RWPE1 (cell line): ENCODE data around the gene LRRC30.

Experiments used
- CTCF ChIA-PET: fragments of 350-600 bp; sonication (Branson Sonifier 250); formaldehyde crosslinking; extraction: SDS; loops from one replicate; lab custom pipeline; 2021; lab: Yijun Ruan, JAX
- POLR2A ChIA-PET: fragments of 400-600 bp; formaldehyde crosslinking; extraction: SDS; loops from one replicate; lab custom pipeline; 2020; ENCODE audit warnings: antibody characterized with exemption; ENCODE audit not compliant: low non-redundant PET; lab: Yijun Ruan, JAX
- DNase-seq: peaks from one replicate; pipeline ENCODE4 v3.0.0; 2012; ENCODE audit warnings: low spot score
- H3K27ac ChIP-seq: fragments of 450-650 bp; 2 replicates; pipeline ENCODE4 v1.5.1; 2017
- TF ChIP-seq, protein P1 (sequence below): fragments of 450-650 bp; conservative IDR thresholded peaks from 2 replicates; pipeline ENCODE4 v1.5.1; 2017; ENCODE audit warnings: low read depth, mild to moderate bottlenecking

LRRC30 gene

DNA sequence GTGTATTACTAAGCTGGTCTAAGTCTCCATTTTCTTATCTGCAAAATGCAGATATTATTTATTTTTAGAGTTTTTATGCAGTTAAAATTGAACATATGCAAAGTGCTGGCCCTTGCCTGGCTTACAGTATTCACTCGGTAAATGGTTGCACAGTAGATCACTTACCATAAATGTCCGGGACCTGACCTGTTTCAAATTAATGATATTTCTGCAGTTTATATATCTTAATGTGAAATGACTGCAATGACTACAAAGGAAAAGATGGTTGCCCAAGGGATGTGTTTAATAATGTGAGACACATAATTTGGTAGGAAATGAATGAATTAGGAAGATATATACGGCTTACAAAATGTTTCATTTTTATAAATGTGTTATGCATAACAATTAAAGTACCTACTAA is 37.1 kb downstream of the LRRC30 start:
- CTCF ChIA-PET, result no interaction called here
- TF ChIP-seq, protein P1, sequence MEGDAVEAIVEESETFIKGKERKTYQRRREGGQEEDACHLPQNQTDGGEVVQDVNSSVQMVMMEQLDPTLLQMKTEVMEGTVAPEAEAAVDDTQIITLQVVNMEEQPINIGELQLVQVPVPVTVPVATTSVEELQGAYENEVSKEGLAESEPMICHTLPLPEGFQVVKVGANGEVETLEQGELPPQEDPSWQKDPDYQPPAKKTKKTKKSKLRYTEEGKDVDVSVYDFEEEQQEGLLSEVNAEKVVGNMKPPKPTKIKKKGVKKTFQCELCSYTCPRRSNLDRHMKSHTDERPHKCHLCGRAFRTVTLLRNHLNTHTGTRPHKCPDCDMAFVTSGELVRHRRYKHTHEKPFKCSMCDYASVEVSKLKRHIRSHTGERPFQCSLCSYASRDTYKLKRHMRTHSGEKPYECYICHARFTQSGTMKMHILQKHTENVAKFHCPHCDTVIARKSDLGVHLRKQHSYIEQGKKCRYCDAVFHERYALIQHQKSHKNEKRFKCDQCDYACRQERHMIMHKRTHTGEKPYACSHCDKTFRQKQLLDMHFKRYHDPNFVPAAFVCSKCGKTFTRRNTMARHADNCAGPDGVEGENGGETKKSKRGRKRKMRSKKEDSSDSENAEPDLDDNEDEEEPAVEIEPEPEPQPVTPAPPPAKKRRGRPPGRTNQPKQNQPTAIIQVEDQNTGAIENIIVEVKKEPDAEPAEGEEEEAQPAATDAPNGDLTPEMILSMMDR, result no peak
- no peak overlapping the region for H3K27ac ChIP-seq
- DNase-seq, result no peak
- POLR2A ChIA-PET, result no interaction called here

DNA sequence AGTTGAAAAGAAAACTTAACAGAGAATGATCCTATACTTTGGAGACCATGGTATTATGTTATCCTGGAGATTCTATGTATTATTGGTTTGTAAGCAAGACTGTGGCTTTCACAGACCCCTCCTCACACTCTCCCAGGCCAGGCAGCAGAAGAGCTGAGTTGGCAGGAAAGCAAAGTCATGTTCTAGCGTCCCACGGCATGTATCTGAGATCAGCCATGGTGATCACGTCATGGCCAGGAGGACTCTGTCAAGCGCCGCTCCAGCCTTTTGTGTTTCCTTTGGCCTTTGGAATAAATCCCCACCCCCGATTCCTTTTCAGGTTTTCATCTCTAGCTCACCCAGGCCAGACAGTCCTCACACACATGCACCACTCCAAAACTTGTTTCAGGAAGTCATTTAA is 39.1 kb downstream of the LRRC30 start:
- no peak for DNase-seq
- TF ChIP-seq, protein P1, result no peak
- ChIA-PET POLR2A (no interaction called here), CTCF (interaction anchor here (0.7 kb wide), 1 partner anchor 1413 kb away, joined by 3 read pairs; no protein-coding TSS in a partner anchor)
- no peak overlapping the region for H3K27ac ChIP-seq

DNA sequence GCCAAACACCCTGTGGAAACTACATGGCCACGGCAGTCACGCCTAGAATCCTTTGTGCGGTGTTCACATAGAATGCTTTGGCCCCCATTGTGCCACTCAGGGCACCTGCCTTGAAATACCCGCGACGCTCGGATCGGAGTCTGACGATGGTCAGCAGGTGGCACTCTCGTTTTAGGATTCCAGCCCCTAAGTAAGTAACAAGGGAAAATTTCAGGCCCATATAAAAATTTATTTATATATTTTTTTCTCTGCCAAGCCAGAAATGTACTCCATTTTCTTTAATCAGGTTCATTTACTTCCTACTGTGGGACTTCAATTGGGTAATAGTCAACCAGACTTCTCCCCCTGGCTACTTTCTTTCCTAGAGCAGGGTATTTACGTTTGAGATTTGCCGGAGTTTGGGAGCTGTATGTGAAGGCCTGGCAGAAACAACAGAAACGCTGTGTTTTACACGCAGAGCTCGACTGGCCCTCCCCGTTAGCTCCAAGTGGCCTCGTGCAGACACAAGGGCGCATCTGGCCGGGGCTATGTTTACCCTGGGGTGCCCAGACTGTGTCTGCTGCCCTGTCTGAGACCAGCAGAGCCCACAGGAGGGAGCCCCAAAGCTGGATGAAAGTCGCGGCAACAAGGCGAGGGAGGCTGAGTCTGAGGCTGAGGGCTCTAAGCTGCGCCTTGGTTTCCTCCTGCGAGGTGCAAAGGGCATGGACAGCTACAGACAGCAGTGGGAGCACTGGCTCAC is 41.6 kb downstream of the LRRC30 start:
- peak; percentile 54 for DNase-seq
- ChIA-PET POLR2A (no interaction called here), CTCF (interaction anchor here (0.6 to 3.3 kb wide), 10 partner anchors 10 to 1208 kb away, joined by 3 to 49 read pairs (median 4); partner anchors contain the start of gene PTPRM)
- TF ChIP-seq, protein P1, result peak; percentile 61
- H3K27ac ChIP-seq, result peak overlapping the region; percentile 79

- POLR2A ChIA-PET, result no interaction called here
- peak; percentile 36 for DNase-seq
Observed at GRCh38 chr18:7273301-7273921, 42.5 kb downstream of the LRRC30 start.

DNA sequence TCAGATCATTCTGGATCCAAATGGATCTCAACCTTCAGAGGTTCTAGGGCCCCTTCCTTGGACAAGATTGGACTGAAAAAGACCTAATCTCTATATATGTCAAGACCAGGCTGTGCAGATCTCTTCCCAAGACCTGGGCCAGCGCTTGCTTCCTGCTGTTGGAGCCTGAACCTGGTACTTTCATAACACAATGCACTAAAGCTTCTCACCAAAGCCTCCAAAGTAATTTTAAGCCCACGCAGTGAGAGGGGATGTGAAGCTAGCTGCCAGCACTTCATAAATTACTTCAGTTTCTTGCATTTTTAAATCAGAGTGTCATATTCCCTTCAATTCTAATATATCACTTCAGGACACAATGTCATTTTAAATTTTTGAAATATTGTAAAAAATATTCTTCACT is 50.7 kb downstream of the LRRC30 start:
- ChIA-PET POLR2A (no interaction called here), CTCF (no interaction called here)
- no peak overlapping the region for H3K27ac ChIP-seq
- TF ChIP-seq, protein P1, result no peak
- DNase-seq, result no peak

More at GRCh38 chr18:7273301-7273921, 42.5 kb downstream of the LRRC30 start:
- TF ChIP-seq, protein P1, result no peak
- CTCF ChIA-PET, result interaction anchor here (0.6 to 3.3 kb wide), 5 partner anchors 11 to 1207 kb away, joined by 3 to 49 read pairs (median 3); partner anchors contain the start of gene PTPRM
- H3K27ac ChIP-seq, result peak overlapping the region; percentile 79
